ENCODE results near the gene NFIX.

- no peak for TF ChIP-seq EP300 (IDR thresholded peaks at IDR 0.05)
- no peak for TF ChIP-seq CTCF (IDR thresholded peaks at IDR 0.05)
These were observed 46.5 kb upstream of the NFIX start for GRCh38 chr19:12948612-12949362.

Data from ovary (tissue), 3 donors.